Measurements from ENCODE around the gene CFAP74.

GRCh38 chr1:1989102-1989542 is 14.5 kb downstream of the CFAP74 start:
- TF ChIP-seq POLR2A (IDR thresholded peaks at IDR 0.05) (no peak), CTCF (IDR thresholded peaks at IDR 0.05) (no peak), POLR2AphosphoS5 (IDR thresholded peaks at IDR 0.05) (no peak)
